HG03280 (cell line): ENCODE data around the gene NINJ1.
A peak's percentile ranks its signal among the peaks of the same experiment; 100 is the strongest.

Experiments
- ATAC-seq: cut with Tn5 transposase; IDR thresholded peaks from one replicate; pipeline ENCODE4 v1.9.1; 2021; ENCODE audit warnings: mild to moderate bottlenecking, moderate library complexity; ENCODE audit not compliant: unreplicated experiment

The NINJ1 gene

DNA sequence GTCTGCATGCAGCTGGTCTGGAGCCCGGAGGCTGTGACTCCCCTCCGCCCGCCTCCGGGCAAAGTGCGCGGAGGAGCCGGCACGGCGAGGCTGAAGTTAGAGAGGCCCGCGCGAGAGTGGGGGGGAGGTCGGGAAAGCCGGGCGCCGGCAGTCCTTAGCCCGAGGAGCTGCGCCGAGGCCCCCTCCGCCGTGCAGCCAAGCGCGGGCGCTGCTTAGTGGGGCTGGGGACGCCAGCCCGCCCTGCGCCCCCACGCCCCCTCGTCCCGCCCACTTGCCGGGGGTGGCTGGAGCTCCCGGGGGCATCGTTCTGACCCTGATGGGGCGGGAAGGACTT lies 403 bp downstream of the NINJ1 start:
- ATAC-seq = peak; percentile 39

- ATAC-seq = no peak
Observed at GRCh38 chr9:93132946-93133680, 938 bp downstream of the NINJ1 start.

DNA sequence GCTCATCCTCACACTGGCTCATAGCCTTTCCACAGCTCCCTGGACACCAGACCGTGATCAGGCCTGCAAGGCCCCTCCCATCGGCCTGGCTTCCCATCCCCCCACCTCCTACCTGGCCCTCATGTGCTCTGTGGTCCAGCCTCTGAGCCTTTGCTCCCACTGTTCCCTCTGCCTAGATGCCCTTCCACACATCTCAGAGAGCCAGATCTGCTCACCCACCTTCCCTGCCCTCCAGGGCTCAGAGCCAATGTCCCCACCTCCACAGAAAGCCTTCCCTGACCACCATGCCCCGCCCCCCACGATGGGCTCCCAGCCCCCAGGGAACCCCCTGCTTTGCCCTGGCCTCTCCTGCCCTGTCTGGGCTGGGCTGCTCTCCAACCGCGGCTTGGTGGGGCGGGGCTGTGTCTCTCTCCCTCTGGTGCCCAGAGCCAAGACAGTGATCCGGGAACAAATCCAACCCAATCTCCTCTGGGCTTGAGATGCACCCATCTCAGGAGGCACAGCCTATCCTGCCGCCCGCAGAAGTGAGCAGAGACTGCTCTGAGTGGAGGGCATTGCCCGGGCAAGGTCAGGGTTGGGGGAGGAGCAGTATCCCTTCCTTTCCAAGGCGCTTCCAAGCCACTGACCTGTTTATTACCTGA lies 1.6 kb downstream of the NINJ1 start:
- ATAC-seq = no peak

- no peak for ATAC-seq
Observed at GRCh38 chr9:93131599-93132286, 2.3 kb downstream of the NINJ1 start.

DNA sequence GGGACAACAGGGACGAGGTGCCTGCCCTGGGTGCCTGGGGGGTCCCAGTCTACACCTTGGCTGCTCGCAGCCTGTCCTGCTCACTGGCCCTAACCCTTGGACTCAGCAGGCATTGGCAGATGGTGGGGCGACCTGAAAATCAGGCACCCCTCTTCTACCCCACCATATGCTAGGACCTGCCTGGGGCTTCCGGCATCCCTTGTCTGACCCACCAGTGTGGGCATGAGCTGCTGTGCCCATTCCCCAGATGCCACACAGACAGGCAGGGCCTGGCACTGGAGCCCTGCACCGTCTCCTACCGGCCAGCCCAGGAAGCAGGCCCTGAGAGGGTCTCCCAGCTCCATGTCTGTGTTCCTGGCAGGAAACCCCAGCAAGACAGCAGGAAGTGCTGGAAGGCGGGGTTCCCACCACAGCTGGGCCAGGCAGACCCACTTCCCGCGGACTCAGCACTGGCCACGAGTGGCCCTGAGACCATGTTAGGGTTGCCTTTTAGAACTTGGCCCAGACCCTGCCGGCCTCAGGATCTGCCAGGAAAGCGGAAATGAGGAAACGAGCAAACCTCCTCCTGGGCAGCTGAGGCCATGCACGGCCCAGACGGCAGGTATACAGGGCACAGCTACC lies 3.1 kb downstream of the NINJ1 start:
- no peak for ATAC-seq

- no peak for ATAC-seq
Observed at GRCh38 chr9:93129691-93130500, 4.2 kb downstream of the NINJ1 start.

GRCh38 chr9:93129286-93129685 lies 4.8 kb downstream of the NINJ1 start:
- no peak for ATAC-seq

DNA sequence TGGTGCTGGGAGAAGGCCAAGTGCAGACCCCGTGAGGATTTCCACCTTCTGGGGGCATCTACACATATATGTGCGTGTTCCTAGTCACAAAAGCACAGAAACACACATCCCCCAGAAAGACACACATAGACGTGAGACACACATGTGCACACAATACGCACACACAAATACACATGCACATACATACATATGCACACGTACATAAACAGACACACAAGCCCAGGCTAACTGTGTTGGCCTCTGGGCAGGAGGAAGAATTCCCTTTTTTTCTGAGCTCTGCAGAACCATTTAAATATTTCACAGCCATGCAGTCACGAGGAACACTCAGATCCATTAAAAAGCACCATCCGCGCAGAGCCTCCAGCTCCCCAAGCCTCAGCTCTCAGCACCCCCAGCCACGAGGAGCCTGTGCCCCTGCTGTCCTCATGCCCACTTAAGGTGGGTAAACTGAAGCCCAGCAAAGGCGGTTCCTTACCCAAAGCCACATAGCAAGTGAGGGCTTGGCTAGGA lies 5.3 kb downstream of the NINJ1 start:
- ATAC-seq = no peak

DNA sequence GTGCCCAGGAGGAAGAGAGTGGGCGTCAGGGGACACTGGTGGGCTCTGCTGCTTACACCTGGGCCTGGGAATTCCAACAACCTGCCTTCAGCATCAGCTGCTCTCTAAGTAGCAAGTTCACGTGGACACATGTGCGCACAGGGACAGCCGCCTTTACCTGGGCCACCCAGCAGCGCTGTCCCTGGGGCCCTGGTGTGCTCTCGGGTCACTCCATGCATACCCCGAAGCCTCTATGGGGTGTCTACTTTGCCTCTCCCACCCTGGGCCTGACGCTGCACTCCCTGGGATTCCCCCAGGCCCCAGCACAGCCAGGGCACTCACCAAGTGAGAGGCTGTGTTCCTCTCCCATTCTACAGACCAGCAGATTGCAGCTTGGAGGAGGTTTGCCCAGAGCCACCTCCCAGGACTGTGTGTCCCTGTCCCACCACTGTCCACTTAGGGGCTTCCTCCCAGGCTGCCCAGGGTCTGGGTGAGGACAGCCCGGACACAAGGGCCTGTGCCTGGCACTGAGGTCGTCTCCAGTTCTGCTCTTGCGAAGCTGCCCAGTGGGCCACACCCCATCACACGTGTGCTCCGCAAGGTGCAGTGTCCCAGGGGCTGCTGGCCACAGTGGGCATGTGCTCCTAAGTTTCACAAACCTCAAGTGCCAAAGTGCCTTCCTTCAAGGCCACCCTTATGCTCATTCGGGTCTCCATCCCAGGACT lies 5.9 kb downstream of the NINJ1 start:
- no peak for ATAC-seq

DNA sequence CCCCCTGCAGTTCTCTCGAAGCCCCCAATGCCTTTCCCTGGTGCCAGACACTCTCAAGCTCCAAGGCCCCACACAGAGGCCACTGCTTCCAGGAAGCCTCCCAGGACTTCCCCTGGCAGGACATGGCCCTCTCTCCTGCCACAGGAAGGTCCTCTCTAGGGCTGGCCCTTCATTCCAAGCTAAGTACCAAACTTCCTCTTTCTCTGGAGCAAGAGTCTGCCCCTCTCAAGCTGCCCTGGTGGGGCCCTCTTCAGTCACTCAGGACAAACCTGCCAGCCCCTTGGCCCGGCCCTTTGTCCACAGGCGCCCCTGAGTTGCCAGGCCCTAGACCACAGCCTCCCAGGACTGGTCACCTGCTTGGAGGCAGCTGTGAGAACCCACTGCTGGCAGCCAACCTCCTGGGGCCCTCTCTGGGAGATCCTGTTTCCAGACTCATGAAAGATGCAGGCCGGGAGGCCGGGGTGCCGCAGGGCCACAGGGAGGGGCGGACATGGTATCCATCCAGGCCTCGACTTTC lies 6.6 kb downstream of the NINJ1 start:
- no peak for ATAC-seq

GRCh38 chr9:93126825-93127368 lies 7.2 kb downstream of the NINJ1 start:
- no peak for ATAC-seq

DNA sequence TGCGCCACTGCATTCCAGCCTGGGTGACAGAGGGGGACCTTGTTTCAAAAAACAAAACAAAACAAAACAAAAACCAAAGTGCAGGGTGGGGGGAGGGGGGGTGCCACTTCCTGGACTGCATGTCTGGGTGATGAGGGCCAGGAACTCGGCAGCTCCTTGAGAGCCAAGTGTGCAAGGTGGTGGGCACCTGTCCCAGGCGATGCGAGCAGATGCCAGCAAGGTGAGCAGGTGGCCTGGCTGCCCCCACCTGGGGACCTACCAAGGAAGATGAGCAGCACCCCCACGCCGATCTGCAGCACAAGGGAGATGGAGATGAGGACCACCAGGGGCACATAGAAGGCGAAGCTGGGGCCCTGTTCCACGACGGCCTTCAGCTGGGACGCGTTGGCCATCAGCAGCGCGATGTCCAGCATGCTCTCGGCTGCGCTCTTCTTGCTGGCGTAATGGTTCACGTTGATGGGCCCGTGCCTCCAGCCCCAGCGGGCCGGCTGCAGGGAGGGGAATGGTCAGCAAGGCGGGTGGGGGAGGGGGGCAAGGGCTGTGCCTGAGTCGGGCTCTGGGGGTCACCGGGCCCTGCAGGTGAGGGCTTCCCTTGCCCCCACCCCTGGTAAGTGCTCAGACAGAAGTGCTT lies 7.8 kb downstream of the NINJ1 start:
- no peak for ATAC-seq

DNA sequence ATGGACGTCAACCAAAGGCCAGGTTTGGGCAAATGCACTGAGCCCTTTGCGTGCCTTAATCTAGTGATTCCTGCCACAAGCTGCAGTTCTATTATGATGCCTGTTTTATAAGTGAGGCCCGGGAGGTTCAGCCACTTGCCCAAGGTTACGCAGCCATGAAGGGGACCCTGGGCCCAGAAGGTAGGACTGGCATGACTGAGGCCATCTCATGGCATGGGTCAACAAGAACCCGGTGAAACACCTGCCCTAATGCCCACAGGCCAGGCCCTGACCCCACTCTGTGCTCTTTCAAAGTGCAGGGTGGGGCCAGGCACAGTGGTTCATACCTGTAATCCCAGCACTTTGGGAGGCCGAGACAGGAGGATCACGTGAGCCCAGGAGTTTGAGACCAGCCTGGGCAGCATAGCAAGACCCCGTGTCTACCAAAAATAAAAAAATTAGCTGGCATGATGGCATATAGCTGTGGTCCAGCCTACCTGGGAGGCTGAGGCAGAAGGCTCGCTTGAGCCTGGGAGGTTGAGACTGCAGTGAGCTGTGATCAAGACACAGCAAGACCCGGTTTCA lies 8.6 kb downstream of the NINJ1 start:
- ATAC-seq = no peak

GRCh38 chr9:93124793-93125192 lies 9.3 kb downstream of the NINJ1 start:
- ATAC-seq = no peak

DNA sequence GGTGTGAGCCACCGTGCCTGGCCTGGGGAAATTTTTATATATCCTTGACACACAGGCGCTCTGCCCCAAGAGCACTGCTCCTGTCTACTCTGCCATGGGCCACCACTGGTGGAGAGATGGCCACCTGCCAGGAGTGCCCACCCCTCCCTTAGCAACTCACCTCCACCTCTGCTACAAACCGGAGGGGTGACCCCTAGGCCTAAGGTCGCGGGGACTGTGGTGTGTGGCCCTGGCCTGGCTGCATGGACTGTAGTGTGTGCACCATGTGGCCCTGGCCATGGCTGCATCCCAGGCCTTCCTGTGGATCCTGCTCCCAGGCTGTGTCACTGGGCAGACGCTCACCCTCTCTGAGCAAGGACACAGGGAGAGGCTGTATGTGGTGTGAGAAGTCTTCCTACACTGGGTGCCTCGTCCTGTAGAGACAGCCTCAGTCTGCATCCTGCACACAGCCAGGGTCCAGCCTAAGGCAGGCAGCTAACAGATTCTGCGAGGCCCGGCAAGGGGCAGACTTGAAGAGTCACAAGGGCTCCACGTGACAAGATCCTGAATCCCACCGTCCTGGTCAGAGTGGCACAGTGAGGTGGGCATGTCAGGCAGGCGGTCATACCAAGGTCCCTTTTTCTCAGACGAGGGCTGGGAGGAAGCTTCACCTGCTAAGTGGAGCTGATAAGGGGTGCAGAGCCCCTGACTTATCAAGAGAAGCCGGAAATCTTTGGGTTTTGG lies 10.3 kb downstream of the NINJ1 start:
- no peak for ATAC-seq

DNA sequence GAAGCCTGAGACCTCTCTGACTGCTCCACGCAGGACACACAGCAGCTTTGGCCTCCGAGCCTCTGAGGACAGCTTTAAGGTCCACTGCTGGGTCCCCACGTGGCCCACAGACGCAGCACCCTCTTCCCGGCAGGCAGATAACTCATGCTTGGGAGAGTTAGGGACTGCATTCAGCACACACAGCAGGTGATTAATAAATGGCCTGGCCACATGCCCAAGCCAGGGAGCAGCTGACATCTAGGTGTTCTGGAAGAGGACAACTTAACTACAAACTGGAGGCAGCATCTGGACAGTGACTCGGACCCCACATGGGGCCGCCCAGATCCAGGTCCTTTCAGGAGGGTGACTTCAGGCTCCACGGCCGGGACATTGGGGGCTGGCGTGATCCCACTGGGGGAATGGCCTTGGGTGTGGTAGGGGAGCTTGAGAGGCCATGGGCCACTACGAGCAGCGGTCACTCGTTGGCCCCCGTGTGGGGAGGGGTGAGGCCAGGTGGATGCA lies 11.3 kb downstream of the NINJ1 start:
- ATAC-seq = no peak

GRCh38 chr9:93121316-93122241 lies 12.5 kb downstream of the NINJ1 start:
- no peak for ATAC-seq
